Midbrain (tissue), 1 donor: ENCODE results near the gene ANKRD27.
"Not testable (repeated sequence)": the region's sequence is repeated elsewhere in the genome, so short reads cannot be mapped to it uniquely, and the experiment has no call there.

Source experiments
- DNase-seq: peaks from one replicate; lab custom pipeline; 2025; lab: John Stamatoyannopoulos, UW

Gene ANKRD27

GRCh38 chr19:32674931-32675719 is at the start of gene ANKRD27:
Gene ANKRD27 (minus strand): TSS chr19:32675180. CDS start chr19:32659015, 16,165 bp downstream.
- peak; percentile 99 for DNase-seq

- no peak for DNase-seq
These were observed 45.9 kb upstream of the ANKRD27 start for GRCh38 chr19:32720936-32721250.

- no peak for DNase-seq
These were observed 45.4 kb upstream of the ANKRD27 start for GRCh38 chr19:32720216-32720935.

- DNase-seq = no peak
These were observed 44.7 kb upstream of the ANKRD27 start, which contains the start of gene TDRD12 for GRCh38 chr19:32719611-32720059. Gene TDRD12 (plus strand): TSS chr19:32719767. CDS start chr19:32720073, 306 bp downstream.

- no peak for DNase-seq
These were observed 43.3 kb upstream of the ANKRD27 start for GRCh38 chr19:32718286-32718685.

GRCh38 chr19:32717496-32717895 is 42.5 kb upstream of the ANKRD27 start:
- no peak for DNase-seq

- DNase-seq = not testable (repeated sequence)
These were observed 41.2 kb upstream of the ANKRD27 start for GRCh38 chr19:32716203-32716602.

GRCh38 chr19:32711747-32712146 is 36.8 kb upstream of the ANKRD27 start:
- DNase-seq = no peak

GRCh38 chr19:32709032-32709431 is 34.1 kb upstream of the ANKRD27 start:
- no peak for DNase-seq

- DNase-seq = no peak
These were observed 33.5 kb upstream of the ANKRD27 start for GRCh38 chr19:32708457-32708856.

- not testable (repeated sequence) for DNase-seq
These were observed 29.0 kb upstream of the ANKRD27 start for GRCh38 chr19:32704006-32704405.

GRCh38 chr19:32702010-32702409 is 27.0 kb upstream of the ANKRD27 start:
- DNase-seq = no peak

- not testable (repeated sequence) for DNase-seq
These were observed 25.1 kb upstream of the ANKRD27 start for GRCh38 chr19:32700129-32700528.

- DNase-seq = not testable (repeated sequence)
These were observed 21.8 kb upstream of the ANKRD27 start for GRCh38 chr19:32696771-32697170.

- not testable (repeated sequence) for DNase-seq
These were observed 20.5 kb upstream of the ANKRD27 start for GRCh38 chr19:32695506-32695905.

GRCh38 chr19:32694851-32695250 is 19.9 kb upstream of the ANKRD27 start:
- not testable (repeated sequence) for DNase-seq

- DNase-seq = not testable (repeated sequence)
These were observed 19.3 kb upstream of the ANKRD27 start for GRCh38 chr19:32694316-32694715.

GRCh38 chr19:32693151-32694108 is 18.4 kb upstream of the ANKRD27 start:
- not testable (repeated sequence) for DNase-seq

- DNase-seq = no peak
These were observed 17.7 kb upstream of the ANKRD27 start for GRCh38 chr19:32692727-32693061.

- peak; percentile 42 for DNase-seq
These were observed 17.2 kb upstream of the ANKRD27 start for GRCh38 chr19:32691952-32692726.

- peak; percentile 86 for DNase-seq
These were observed 16.4 kb upstream of the ANKRD27 start, which contains the start of gene NUDT19 for GRCh38 chr19:32691291-32691951. Gene NUDT19 (plus strand): TSS chr19:32691821. CDS start chr19:32691961, 140 bp downstream.
